GM19023 (cell line): ENCODE measurements around the gene AGBL3.
"Not testable (repeated sequence)": the region's sequence is repeated elsewhere in the genome, so short reads cannot be mapped to it uniquely, and the experiment has no call there.

Source experiments
- ATAC-seq: cut with Tn5 transposase; IDR thresholded peaks from one replicate; pipeline ENCODE4 v1.9.1; 2021; ENCODE audit warnings: mild to moderate bottlenecking, moderate library complexity; ENCODE audit not compliant: unreplicated experiment

Gene AGBL3

GRCh38 chr7:134962270-134962780 is 24.0 kb upstream of the AGBL3 start:
- no peak for ATAC-seq

GRCh38 chr7:134963036-134963435 is 23.3 kb upstream of the AGBL3 start:
- ATAC-seq = no peak

- no peak for ATAC-seq
Measured at GRCh38 chr7:134966691-134967090, 19.6 kb upstream of the AGBL3 start.

GRCh38 chr7:134968110-134968509 is 18.2 kb upstream of the AGBL3 start:
- no peak for ATAC-seq

GRCh38 chr7:134981645-134982044 is 4.7 kb upstream of the AGBL3 start:
- ATAC-seq = not testable (repeated sequence)

- ATAC-seq = peak; percentile 49
Measured at GRCh38 chr7:134985894-134986362, 380 bp upstream of the AGBL3 start.

- ATAC-seq = no peak
Measured at GRCh38 chr7:134988161-134988560, 1.9 kb downstream of the AGBL3 start.

GRCh38 chr7:134991469-134992339 is 5.4 kb downstream of the AGBL3 start:
- no peak for ATAC-seq

GRCh38 chr7:134992626-134993179 is 6.4 kb downstream of the AGBL3 start:
- ATAC-seq = peak; percentile 53

- no peak for ATAC-seq
Measured at GRCh38 chr7:134993877-134994456, 7.7 kb downstream of the AGBL3 start.

GRCh38 chr7:134995239-134996096 is 9.2 kb downstream of the AGBL3 start:
- peak; percentile 48 for ATAC-seq

- ATAC-seq = peak; percentile 48
Measured at GRCh38 chr7:134996097-134996550, 9.8 kb downstream of the AGBL3 start.

GRCh38 chr7:134997214-134997885 is 11.0 kb downstream of the AGBL3 start:
- ATAC-seq = no peak

- ATAC-seq = no peak
Measured at GRCh38 chr7:134999136-134999535, 12.8 kb downstream of the AGBL3 start.

- no peak for ATAC-seq
Measured at GRCh38 chr7:135001390-135002165, 15.3 kb downstream of the AGBL3 start.

GRCh38 chr7:135012229-135012628 is 25.9 kb downstream of the AGBL3 start:
- ATAC-seq = no peak

GRCh38 chr7:135023622-135024021 is 37.3 kb downstream of the AGBL3 start:
- no peak for ATAC-seq

GRCh38 chr7:135035252-135035651 is 48.9 kb downstream of the AGBL3 start:
- no peak for ATAC-seq

- ATAC-seq = not testable (repeated sequence)
Measured at GRCh38 chr7:135067017-135067416, 80.7 kb downstream of the AGBL3 start.
